GM12864 (cell line): Measurements from ENCODE around the gene PRRT1.

Experiments used
- DNase-seq: peaks from one replicate; pipeline ENCODE4 v3.0.0-alpha.2; 2011; ENCODE audit warnings: low read depth
- H3K4me3 ChIP-seq: 2 replicates; pipeline ENCODE4 v1.5.1; 2011; ENCODE audit warnings: mild to moderate bottlenecking, low read depth, low read length, control low read depth
- CTCF ChIP-seq: IDR thresholded peaks from 2 replicates; pipeline ENCODE4 v1.5.1; 2011; ENCODE audit warnings: low read depth, mild to moderate bottlenecking, moderate library complexity, low read length, control low read depth, inconsistent platforms; ENCODE audit errors: missing control alignments

PRRT1 gene

GRCh38 chr6:32163559-32164258 lies 12.0 kb upstream of the PRRT1 start:
- no peak overlapping the region for H3K4me3 ChIP-seq
- TF ChIP-seq CTCF, result no peak
- no peak for DNase-seq

- no peak for DNase-seq
- TF ChIP-seq CTCF, result no peak
- no peak overlapping the region for H3K4me3 ChIP-seq
Measured at GRCh38 chr6:32158052-32158451, 6.3 kb upstream of the PRRT1 start.

GRCh38 chr6:32156891-32157290 lies 5.2 kb upstream of the PRRT1 start:
- no peak for DNase-seq
- no peak overlapping the region for H3K4me3 ChIP-seq
- TF ChIP-seq CTCF, result no peak

GRCh38 chr6:32154514-32155161 lies 2.9 kb upstream of the PRRT1 start:
- peak; percentile 44 for TF ChIP-seq CTCF
- no peak for DNase-seq
- peak overlapping the region; percentile 57 for H3K4me3 ChIP-seq

GRCh38 chr6:32153564-32154513 lies 2.1 kb upstream of the PRRT1 start, which contains the start of gene PPT2:
Gene PPT2, plus strand, starts transcription at chr6:32154141. Its CDS starts 454 bp downstream, at chr6:32154595.
- TF ChIP-seq CTCF, result no peak
- DNase-seq, result no peak
- H3K4me3 ChIP-seq, result peak within 1 kb of the TSS; percentile 57

GRCh38 chr6:32152769-32153563 lies 1.2 kb upstream of the PRRT1 start:
- no peak overlapping the region for H3K4me3 ChIP-seq

More at GRCh38 chr6:32152769-32153563, 1.2 kb upstream of the PRRT1 start:
- DNase-seq, result no peak
- TF ChIP-seq CTCF, result no peak
